Measurements from ENCODE around the gene SLC23A3. TPM values are rescaled to one million over a fixed set of nuclear protein-coding genes. Genes with fewer than 3 reads are reported as not detected.

SLC23A3 gene
- total RNA-seq, 1 donor from 2014 or later, result 2.4 TPM

- TF ChIP-seq, protein P1, sequence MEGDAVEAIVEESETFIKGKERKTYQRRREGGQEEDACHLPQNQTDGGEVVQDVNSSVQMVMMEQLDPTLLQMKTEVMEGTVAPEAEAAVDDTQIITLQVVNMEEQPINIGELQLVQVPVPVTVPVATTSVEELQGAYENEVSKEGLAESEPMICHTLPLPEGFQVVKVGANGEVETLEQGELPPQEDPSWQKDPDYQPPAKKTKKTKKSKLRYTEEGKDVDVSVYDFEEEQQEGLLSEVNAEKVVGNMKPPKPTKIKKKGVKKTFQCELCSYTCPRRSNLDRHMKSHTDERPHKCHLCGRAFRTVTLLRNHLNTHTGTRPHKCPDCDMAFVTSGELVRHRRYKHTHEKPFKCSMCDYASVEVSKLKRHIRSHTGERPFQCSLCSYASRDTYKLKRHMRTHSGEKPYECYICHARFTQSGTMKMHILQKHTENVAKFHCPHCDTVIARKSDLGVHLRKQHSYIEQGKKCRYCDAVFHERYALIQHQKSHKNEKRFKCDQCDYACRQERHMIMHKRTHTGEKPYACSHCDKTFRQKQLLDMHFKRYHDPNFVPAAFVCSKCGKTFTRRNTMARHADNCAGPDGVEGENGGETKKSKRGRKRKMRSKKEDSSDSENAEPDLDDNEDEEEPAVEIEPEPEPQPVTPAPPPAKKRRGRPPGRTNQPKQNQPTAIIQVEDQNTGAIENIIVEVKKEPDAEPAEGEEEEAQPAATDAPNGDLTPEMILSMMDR (IDR thresholded peaks at IDR 0.05), result no peak
- peaks cover 4% of the 10 kb centered on the region for H3K36me3 Mint-ChIP-seq (ENCODE audit: low read depth)
Measured at GRCh38 chr2:219128396-219128795, 41.4 kb downstream of the SLC23A3 start.

DNA sequence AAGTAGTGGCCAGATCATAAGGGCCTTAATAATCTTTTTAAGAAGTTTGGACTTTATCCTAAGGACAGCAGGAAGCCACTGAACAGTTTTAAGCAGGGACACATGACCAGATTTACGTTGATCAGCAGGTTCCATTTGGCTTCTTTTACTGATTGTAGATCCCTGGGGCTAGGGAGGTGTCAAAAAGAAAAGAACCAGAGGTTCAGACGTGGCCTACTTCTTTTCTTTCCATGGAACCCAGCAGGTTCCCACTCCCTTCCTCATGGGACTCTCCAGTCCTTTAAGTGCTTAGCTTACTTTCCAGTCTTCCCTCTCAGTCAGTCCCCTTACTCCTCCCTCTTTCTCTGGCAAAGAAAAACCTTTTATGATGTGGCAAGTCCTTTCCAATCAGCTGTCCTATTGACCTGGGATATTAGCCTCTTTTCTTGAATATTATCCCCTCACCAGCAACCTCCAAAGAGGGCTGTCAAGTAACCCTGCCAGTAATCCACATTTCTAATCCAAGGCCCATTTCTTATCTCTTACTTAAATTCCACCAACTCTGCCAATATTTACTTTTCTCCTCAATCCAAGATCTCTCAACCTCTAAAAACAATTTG is 42.7 kb downstream of the SLC23A3 start:
- Mint-ChIP-seq H3K9me3 (ENCODE audit: low read depth) (no peaks in the 10 kb centered on the region), H3K27ac (ENCODE audit: unreplicated experiment) (no peak overlapping the region), H3K4me3 (ENCODE audit: unreplicated experiment) (no peak overlapping the region), H3K36me3 (ENCODE audit: low read depth) (no peaks in the 10 kb centered on the region), H3K27me3 (ENCODE audit: low read depth) (no peaks in the 10 kb centered on the region), H3K4me1 (ENCODE audit: low read depth) (peaks cover 19% of the 10 kb centered on the region)
- TF ChIP-seq, protein P1 (IDR thresholded peaks at IDR 0.05), result no peak
- no peak for DNase-seq (ENCODE audit: low spot score)

More at GRCh38 chr2:219128396-219128795, 41.4 kb downstream of the SLC23A3 start:
- Mint-ChIP-seq H3K27me3 (ENCODE audit: low read depth) (no peaks in the 10 kb centered on the region), H3K27ac (ENCODE audit: unreplicated experiment) (no peak overlapping the region), H3K9me3 (ENCODE audit: low read depth) (no peaks in the 10 kb centered on the region), H3K4me3 (ENCODE audit: unreplicated experiment) (no peak overlapping the region), H3K4me1 (ENCODE audit: low read depth) (peaks cover 19% of the 10 kb centered on the region)
- DNase-seq (ENCODE audit: low spot score), result no peak

GRCh38 chr2:219126555-219126954 is 43.3 kb downstream of the SLC23A3 start:
- Mint-ChIP-seq H3K4me3 (ENCODE audit: unreplicated experiment) (no peak overlapping the region), H3K27ac (ENCODE audit: unreplicated experiment) (no peak overlapping the region), H3K9me3 (ENCODE audit: low read depth) (no peaks in the 10 kb centered on the region), H3K4me1 (ENCODE audit: low read depth) (peaks cover 19% of the 10 kb centered on the region), H3K36me3 (ENCODE audit: low read depth) (no peaks in the 10 kb centered on the region), H3K27me3 (ENCODE audit: low read depth) (no peaks in the 10 kb centered on the region)
- DNase-seq (ENCODE audit: low spot score), result no peak
- TF ChIP-seq, protein P1 (IDR thresholded peaks at IDR 0.05), result no peak

GRCh38 chr2:219125886-219126270 is 44.0 kb downstream of the SLC23A3 start:
- TF ChIP-seq, protein P1 (IDR thresholded peaks at IDR 0.05), result no peak
- Mint-ChIP-seq H3K36me3 (ENCODE audit: low read depth) (no peaks in the 10 kb centered on the region), H3K27ac (ENCODE audit: unreplicated experiment) (no peak overlapping the region), H3K9me3 (ENCODE audit: low read depth) (no peaks in the 10 kb centered on the region), H3K4me1 (ENCODE audit: low read depth) (peaks cover 19% of the 10 kb centered on the region), H3K27me3 (ENCODE audit: low read depth) (no peaks in the 10 kb centered on the region), H3K4me3 (ENCODE audit: unreplicated experiment) (no peak overlapping the region)
- no peak for DNase-seq (ENCODE audit: low spot score)

DNA sequence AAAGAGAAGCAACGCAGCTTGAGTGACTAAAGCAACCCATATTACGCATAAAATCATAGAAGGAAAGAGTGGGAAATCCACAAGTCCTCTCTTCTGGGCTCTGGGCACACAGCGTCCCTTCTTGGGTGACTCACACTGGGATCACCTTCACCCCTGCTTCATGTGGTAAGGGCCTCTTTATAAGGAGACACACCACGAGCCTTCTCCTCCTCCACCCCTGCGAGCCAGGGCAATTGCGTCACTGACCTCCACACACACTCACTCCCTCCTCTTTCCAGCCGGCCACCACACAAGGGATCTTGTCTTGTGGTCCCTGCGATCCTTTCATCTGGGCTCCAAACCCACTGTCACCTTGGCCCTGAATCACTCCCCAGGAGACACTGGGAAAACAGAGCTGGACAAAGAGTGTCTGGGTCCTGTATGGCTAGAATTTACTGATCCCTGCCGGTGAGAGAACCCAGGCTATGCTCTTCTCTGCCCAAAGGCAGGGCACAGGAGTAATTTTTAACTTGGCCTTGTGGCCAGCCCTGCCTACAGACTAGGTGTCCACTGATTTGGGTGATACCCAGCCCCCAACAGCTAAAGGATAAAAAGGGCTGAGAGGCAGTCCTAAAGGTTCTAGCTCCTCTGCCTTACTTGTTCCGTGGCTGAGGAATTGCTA is 44.5 kb downstream of the SLC23A3 start:
- Mint-ChIP-seq H3K27me3 (ENCODE audit: low read depth) (no peaks in the 10 kb centered on the region), H3K4me1 (ENCODE audit: low read depth) (peaks cover 19% of the 10 kb centered on the region), H3K27ac (ENCODE audit: unreplicated experiment) (no peak overlapping the region), H3K4me3 (ENCODE audit: unreplicated experiment) (no peak overlapping the region), H3K36me3 (ENCODE audit: low read depth) (no peaks in the 10 kb centered on the region), H3K9me3 (ENCODE audit: low read depth) (no peaks in the 10 kb centered on the region)
- TF ChIP-seq, protein P1 (IDR thresholded peaks at IDR 0.05), result no peak
- no peak for DNase-seq (ENCODE audit: low spot score)
